ENCODE measurements around the gene C1QTNF6.

DNA sequence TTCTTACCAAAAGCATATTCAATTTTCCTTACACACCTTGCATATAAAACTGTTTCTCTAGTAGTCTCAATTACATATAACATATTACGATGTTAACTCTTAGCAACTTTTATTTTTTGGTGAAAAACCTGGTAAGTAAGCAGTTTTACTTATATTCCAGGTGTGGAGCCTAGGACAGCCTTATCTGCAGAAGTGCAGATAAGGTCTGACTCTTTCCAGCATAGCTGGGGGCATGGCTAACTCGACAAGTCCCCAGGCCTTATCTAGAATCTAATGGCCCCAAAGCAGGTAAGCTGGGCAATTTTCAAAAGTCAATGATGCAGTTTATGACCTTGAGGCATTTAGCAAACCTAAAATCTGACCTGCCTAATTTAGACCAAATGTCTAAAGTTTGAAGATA, 4.2 kb upstream of the C1QTNF6 start:
- no peak for TF ChIP-seq SUZ12 (IDR thresholded peaks at IDR 0.05; ENCODE audit: extremely low read depth, insufficient read depth, insufficient read length)
- TF ChIP-seq ZNF274 (IDR thresholded peaks at IDR 0.05; ENCODE audit: low read depth, low read length), result no peak
